Activated T-cell treated with anti-CD3 and anti-CD28 coated beads, Interleukin-2, amount 50 U/mL, for 4 hours (primary cell): ENCODE measurements around the gene COL9A3. TPM values are rescaled to one million over a fixed set of nuclear protein-coding genes. Genes with fewer than 3 reads are reported as not detected.

Source experiments
- ATAC-seq, 2 donors: fragments of 200-7000 bp; cut with Tn5 transposase; one replicate each; pipeline ENCODE4 v1.10.0; 2021
- DNase-seq: peaks from one replicate; pipeline ENCODE4 v3.0.0-alpha.2; 2020
- H3K27me3 Mint-ChIP-seq: one replicate; pipeline ENCODE4 v1.8.0; 2021; ENCODE audit warnings: low read depth, mixed read lengths
- H3K36me3 Mint-ChIP-seq: one replicate; pipeline ENCODE4 v1.8.0; 2022; ENCODE audit warnings: mixed read lengths; ENCODE audit not compliant: insufficient read depth
- H3K4me1 Mint-ChIP-seq: one replicate; pipeline ENCODE4 v1.8.0; 2021; ENCODE audit warnings: low read depth, mixed read lengths
- H3K4me3 Mint-ChIP-seq: one replicate; pipeline ENCODE4 v1.8.0; 2021; ENCODE audit warnings: mild to moderate bottlenecking, moderate library complexity, mixed read lengths
- H3K9me3 Mint-ChIP-seq: one replicate; pipeline ENCODE4 v1.8.0; 2021; ENCODE audit warnings: mixed read lengths
- total RNA-seq, 3 donors: library from RNA; stranded (reverse); gene quantifications; one replicate each; pipeline ENCODE4 v1.2.1, GENCODE V29; 2021

Gene COL9A3
- total RNA-seq, 3 donors from 2014 or later, result 0.10 to 0.33 (median 0.21) TPM

DNA sequence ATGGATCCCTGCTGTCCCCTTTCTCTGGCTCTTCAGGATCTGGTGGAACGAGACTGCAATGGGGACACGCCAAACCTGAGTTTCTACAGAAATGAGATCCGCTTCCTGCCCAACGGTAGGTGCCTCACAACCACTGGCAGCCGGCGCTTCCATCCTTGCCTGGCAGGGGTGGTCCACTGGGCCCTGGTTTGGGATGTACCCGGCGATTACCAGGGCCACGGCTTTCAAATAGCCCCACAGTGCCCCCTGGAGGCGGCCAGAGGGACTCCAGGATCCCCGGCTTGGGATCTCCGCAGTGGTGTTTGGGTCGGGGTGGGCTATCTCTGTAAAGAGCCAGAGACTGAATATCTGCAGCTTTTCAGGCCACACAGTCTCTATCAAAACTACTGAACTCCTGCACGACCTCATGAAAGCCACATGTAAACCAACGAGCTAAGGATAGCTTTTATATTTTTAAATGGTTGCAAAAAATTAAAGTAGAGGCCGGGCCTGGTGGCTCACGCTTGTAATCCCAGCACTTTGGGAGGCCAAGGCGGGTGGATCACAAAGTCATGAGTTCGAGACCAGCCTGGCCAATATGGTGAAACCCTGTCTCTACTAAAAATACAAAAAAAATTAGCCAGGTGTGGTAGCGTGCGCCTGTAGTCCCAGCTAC is 8.5 kb upstream of the COL9A3 start:
- Mint-ChIP-seq H3K4me3 (peak overlapping the region; percentile 63), H3K4me1 (peaks cover 28% of the 10 kb centered on the region), H3K9me3 (no peaks in the 10 kb centered on the region), H3K27me3 (no peaks in the 10 kb centered on the region), H3K36me3 (peaks cover 12% of the 10 kb centered on the region)
- DNase-seq (peak; percentile 77), ATAC-seq (peak; percentile 47 to 62)

DNA sequence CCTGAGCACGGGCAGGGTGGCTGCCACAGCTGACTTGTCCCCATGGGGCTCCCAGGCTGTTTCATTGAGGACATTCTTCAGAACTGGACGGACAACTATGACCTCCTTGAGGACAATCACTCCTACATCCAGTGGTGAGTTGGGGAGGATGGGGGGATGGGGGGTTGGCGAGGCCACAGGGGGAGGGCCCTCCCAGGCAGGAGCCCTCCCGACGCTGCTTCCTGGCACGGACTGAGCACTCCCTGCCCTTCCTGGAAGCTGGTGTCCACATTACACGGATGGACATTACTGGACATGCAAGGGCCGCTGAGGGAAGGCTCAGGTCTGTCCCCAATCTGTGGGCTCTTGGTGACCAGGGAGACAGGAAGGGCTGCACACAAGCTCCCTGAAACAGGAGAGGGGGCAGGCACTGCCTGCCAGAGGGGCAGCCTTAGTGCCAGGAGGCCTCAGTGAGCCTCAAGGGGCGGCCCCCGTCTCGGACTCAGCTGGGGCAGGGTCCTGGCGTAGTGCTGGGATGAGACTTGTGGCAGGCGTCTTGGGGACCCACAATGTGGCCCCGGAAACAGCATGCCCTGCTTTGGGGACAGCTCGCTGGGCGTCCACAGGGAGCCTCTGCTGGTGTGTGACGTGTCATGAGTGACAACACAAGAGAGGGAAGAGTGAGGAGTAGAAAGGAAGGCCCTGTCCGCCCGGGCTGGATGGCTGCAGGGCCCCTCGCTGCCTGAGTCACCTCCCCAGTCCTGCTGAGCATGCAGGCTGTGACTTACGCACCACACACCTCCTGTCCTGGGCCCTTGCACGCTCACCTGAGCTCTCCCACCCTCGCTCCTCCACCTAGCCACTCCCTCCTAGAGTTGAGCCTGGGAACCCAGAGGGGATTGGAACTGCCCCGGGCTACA is 7.1 kb upstream of the COL9A3 start:
- Mint-ChIP-seq H3K36me3 (peaks cover 12% of the 10 kb centered on the region), H3K27me3 (no peaks in the 10 kb centered on the region), H3K9me3 (no peaks in the 10 kb centered on the region), H3K4me1 (peaks cover 22% of the 10 kb centered on the region), H3K4me3 (no peak overlapping the region)
- DNase-seq (no peak), ATAC-seq (no peak)

DNA sequence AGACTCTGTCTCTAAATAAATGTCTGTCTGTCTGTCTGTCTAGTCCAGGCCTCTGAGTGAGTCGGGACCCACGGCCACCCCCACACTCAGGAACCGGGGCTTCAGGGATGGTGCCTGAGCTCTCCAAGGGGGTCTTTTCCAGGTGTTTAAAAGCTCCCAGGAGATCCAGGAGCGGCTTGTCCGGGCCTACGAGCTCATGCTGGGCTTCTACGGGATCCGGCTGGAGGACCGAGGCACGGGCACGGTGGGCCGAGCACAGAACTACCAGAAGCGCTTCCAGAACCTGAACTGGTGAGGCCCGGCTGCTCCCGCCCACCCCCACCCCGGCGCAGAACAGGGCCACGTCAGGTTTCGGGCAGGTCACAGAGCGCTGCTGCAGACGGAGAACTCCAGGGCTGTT is 5.5 kb upstream of the COL9A3 start:
- Mint-ChIP-seq H3K27me3 (peaks cover 13% of the 10 kb centered on the region), H3K4me3 (no peak overlapping the region), H3K9me3 (no peaks in the 10 kb centered on the region), H3K4me1 (peaks cover 21% of the 10 kb centered on the region), H3K36me3 (peaks cover 12% of the 10 kb centered on the region)
- ATAC-seq (no peak), DNase-seq (no peak)

DNA sequence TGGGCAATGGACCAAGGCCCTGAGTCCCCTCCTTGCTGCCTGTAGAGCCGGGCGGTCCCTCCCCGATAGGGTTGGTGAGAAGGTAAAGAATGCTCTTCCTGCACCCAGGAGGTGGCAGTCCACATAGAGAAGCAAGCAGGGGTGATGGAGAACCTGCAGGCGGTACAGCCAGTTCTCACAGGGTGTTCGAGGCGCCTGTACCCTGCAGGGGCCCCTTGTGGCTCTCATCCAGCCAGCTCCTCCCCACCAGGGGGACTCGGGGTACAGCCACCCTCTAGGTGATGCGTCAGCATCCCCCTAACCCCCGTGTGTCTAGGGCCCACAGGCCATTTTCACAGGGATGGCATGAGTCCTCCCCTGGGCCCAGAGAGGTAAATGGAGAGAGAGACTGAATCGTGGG is 5.1 kb upstream of the COL9A3 start:
- H3K9me3 Mint-ChIP-seq, result no peaks in the 10 kb centered on the region
- ATAC-seq, result no peak
- H3K27me3 Mint-ChIP-seq, result peaks cover 15% of the 10 kb centered on the region
- peaks cover 12% of the 10 kb centered on the region for H3K36me3 Mint-ChIP-seq
- no peak for DNase-seq
- H3K4me3 Mint-ChIP-seq, result no peak overlapping the region
- peaks cover 19% of the 10 kb centered on the region for H3K4me1 Mint-ChIP-seq

DNA sequence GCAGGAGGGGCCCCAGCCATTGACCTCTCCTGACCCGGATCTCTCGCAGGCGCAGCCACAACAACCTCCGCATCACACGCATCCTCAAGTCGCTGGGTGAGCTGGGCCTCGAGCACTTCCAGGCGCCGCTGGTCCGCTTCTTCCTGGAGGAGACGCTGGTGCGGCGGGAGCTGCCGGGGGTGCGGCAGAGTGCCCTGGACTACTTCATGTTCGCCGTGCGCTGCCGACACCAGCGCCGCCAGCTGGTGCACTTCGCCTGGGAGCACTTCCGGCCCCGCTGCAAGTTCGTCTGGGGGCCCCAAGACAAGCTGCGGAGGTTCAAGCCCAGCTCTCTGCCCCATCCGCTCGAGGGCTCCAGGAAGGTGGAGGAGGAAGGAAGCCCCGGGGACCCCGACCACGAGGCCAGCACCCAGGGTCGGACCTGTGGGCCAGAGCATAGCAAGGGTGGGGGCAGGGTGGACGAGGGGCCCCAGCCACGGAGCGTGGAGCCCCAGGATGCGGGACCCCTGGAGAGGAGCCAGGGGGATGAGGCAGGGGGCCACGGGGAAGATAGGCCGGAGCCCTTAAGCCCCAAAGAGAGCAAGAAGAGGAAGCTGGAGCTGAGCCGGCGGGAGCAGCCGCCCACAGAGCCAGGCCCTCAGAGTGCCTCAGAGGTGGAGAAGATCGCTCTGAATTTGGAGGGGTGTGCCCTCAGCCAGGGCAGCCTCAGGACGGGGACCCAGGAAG is 4.5 kb upstream of the COL9A3 start:
- Mint-ChIP-seq H3K4me3 (no peak overlapping the region), H3K4me1 (peaks cover 15% of the 10 kb centered on the region), H3K9me3 (no peaks in the 10 kb centered on the region), H3K36me3 (peaks cover 12% of the 10 kb centered on the region), H3K27me3 (peaks cover 15% of the 10 kb centered on the region)
- no peak for DNase-seq
- no peak for ATAC-seq

DNA sequence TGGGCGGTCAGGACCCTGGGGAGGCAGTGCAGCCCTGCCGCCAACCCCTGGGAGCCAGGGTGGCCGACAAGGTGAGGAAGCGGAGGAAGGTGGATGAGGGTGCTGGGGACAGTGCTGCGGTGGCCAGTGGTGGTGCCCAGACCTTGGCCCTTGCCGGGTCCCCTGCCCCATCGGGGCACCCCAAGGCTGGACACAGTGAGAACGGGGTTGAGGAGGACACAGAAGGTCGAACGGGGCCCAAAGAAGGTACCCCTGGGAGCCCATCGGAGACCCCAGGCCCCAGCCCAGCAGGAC is 4.0 kb upstream of the COL9A3 start:
- ATAC-seq (no peak), DNase-seq (no peak)
- H3K4me3 Mint-ChIP-seq, result no peak overlapping the region
- H3K4me1 Mint-ChIP-seq, result peaks cover 12% of the 10 kb centered on the region
- peaks cover 12% of the 10 kb centered on the region for H3K36me3 Mint-ChIP-seq
- peaks cover 18% of the 10 kb centered on the region for H3K27me3 Mint-ChIP-seq
- H3K9me3 Mint-ChIP-seq, result no peaks in the 10 kb centered on the region

DNA sequence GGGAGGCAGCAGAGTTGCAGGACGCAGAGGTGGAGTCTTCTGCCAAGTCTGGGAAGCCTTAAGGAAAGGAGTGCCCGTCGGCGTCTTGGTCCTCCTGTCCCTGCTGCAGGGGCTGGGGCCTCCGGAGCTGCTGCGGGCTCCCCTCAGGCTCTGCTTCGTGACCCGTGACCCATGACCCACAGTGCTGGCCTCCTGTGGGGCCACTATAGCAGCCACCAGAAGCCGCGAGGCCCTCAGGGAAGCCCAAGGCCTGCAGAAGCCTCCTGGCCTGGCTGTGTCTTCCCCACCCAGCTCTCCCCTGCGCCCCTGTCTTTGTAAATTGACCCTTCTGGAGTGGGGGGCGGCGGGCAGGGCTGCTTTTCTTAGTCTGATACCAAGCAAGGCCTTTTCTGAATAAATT is 3.3 kb upstream of the COL9A3 start:
- peaks cover 25% of the 10 kb centered on the region for H3K27me3 Mint-ChIP-seq
- ATAC-seq (no peak), DNase-seq (no peak)
- H3K4me1 Mint-ChIP-seq, result peaks cover 7% of the 10 kb centered on the region
- no peaks in the 10 kb centered on the region for H3K9me3 Mint-ChIP-seq
- H3K4me3 Mint-ChIP-seq, result no peak overlapping the region
- peaks cover 8% of the 10 kb centered on the region for H3K36me3 Mint-ChIP-seq

DNA sequence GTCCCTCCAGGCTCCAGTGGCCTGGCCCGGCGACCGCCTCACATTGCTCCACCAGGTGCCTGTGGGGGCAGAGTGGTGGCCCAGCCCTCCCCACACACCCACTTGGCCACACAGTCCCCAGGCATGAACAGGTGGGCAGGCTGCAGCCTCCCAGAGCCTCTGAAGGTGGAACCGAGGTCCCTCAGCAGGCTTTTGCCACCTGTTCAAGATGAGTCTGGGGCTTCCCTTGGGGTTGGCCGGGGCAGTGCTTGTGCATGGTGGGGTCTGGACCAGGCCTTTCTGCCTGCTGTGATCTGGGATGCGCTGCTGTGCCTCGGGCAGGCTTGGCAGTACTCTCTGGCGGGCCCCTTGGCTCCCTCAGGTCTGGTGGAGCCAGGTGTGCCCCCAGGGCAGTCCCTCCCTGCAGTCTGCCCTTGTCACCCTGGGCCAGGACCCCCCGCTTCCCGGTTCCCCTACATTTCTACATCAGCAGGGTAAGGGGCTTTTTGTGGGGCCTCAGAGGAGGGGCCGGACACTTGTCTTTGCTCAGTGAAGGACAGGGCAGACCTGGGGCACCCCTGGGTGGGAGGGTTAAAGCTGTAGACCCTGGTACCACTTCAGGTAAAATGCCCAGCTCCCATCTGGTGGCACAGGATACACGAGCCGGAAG is 2.7 kb upstream of the COL9A3 start:
- no peak for ATAC-seq
- H3K36me3 Mint-ChIP-seq, result peaks cover 6% of the 10 kb centered on the region
- no peak overlapping the region for H3K4me3 Mint-ChIP-seq
- peaks cover 7% of the 10 kb centered on the region for H3K4me1 Mint-ChIP-seq
- peaks cover 27% of the 10 kb centered on the region for H3K27me3 Mint-ChIP-seq
- DNase-seq, result no peak
- H3K9me3 Mint-ChIP-seq, result no peaks in the 10 kb centered on the region

DNA sequence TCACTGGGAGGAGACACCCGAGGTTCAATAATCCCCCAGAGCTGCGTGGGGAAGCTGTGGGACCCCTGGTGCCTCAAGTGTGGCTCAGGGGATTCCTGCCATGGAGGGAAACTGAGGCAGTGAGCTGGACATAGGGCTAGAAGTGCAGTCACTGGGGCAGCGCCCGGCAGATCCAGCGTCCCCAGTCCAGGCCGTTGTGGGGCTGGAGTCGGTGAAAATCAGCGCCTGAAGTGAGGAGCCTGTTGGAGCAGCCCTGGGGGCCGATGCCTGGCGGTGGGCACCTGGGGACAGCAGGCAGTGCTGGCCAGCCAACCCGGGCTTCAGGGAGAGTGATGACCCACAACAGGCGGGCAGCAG is 2.2 kb upstream of the COL9A3 start:
- Mint-ChIP-seq H3K4me3 (no peak overlapping the region), H3K4me1 (peaks cover 7% of the 10 kb centered on the region), H3K9me3 (no peaks in the 10 kb centered on the region), H3K36me3 (peaks cover 5% of the 10 kb centered on the region), H3K27me3 (peaks cover 27% of the 10 kb centered on the region)
- ATAC-seq, result no peak
- no peak for DNase-seq

DNA sequence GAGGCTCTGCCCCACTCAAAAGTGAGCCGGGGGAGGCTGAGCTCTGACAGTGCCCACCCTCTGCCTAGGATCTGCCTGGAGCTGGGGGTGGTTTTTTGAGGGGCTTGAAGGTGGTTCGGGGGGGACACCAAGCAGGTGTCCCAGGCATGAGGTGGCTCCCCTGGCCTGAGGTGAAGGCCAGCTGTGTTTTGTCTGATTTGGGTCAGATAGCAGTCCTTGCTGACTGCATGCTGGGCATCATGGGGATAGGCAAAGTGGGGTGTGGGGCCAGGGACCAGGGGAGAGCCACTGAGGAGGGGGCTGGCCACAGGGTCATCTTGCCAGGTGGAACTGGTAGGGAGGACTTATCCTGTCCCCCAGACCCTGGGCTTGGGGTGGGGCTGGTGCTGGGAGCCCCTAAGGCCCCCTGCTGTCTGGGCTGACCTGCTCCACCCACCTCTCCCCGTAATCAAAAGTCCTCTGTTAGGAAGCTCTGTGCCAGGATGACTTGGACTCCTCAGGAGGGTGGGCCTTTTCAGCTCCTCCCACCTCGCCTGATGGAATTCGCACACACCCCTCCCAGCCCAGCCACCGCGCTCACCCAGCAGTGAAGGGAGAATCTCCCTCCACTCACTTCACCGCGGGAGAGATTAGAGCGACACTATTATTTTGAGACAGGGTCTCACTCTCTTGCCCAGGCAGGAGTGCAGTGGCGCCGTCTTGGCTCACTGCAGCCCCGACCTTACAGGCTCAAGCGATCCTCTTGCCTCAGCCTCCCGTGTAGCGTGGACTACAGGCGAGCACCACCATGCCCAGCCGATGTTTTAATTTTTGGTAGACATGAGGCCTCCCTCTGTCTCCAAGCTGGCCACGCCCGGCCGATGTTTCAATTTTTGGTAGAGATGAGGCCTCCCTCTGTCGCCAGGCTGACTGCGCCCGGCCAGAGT is 1.5 kb upstream of the COL9A3 start:
- peak in 1 of 2 donors; percentile 24 for ATAC-seq
- Mint-ChIP-seq H3K36me3 (peaks cover 5% of the 10 kb centered on the region), H3K4me3 (no peak overlapping the region)

DNA sequence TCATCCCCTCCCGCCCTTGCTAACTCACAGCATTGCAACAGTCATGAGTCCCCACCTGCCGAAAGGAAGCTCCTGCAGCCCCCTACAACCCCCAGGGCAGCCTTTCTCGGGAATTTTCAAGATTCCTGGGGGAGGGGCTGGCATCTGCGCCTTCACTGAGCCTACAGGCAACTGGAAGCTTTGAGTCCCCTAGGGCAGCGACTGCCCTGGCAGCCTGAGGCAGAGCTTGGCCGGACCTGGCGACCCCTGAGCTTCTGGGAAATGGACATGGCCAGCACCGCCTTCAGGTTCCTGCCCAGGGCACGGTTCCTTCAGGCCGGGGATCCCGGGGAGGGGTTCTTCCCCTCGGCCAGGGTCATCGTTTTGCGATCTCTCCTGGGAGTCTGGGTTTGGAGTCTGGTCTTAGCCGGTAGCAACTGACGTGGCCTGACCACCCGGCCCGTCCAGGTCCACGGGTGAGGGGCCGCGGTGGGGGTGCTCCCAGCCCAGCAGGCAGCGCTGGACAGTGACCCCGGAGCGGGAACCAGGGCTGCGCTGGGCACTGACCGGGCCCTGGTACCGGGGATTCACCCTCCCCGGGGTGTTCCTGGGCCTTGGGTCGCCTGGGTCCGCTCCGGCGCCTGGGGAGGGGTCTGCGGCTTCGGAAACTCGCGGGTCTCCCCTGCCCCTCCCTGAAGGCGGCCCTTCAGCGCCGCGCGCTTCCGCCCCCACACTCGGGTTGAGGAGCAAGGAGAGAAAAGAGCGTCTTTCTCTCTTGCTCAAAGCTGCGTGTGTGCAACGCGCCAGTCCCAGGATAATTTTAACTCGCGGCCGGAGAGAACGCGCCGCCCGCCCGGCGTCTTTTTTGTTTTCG is 593 bp upstream of the COL9A3 start:
- H3K4me3 Mint-ChIP-seq, result peak overlapping the region; percentile 54
- H3K36me3 Mint-ChIP-seq, result peaks cover 5% of the 10 kb centered on the region
- H3K9me3 Mint-ChIP-seq, result no peaks in the 10 kb centered on the region
- ATAC-seq (peak; percentile 39 to 45), DNase-seq (no peak)
- peaks cover 31% of the 10 kb centered on the region for H3K27me3 Mint-ChIP-seq
- H3K4me1 Mint-ChIP-seq, result peaks cover 7% of the 10 kb centered on the region

More for the DNA sequence above, 1.5 kb upstream of the COL9A3 start:
- DNase-seq, result no peak
- Mint-ChIP-seq H3K27me3 (peaks cover 31% of the 10 kb centered on the region), H3K9me3 (no peaks in the 10 kb centered on the region), H3K4me1 (peaks cover 7% of the 10 kb centered on the region)

DNA sequence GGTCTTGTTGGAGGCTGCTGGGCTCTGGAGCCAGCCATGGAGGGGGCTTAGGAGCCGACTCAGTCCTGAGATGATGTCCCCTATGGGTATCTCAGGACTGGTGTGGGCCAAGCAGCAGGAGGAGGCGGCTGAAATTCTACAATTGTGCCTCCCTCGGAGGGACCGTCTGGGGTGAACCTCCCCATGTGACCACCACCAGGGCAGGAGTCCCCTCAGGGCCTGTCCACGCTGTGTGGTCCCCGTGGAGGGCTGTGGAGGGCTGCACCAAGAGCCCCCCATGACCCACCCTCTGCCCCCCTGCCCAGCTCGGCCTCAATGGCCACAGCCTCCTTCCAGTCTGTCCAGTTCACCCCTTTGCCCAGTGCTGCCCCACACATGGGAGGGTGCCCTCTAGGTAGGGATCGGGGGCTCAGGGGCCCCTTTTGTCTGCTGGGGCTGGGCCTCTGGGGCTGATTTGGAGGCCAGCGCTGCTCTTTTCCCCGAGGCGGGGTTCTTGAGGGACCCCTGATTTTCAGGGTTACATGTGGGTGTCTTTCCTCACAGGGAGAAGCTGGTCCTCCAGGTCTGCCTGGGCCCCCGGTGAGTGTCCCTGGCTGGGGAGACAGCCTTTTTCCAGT is 1.2 kb downstream of the COL9A3 start:
- ATAC-seq, result no peak
- Mint-ChIP-seq H3K36me3 (no peaks in the 10 kb centered on the region), H3K4me3 (no peak overlapping the region), H3K27me3 (peaks cover 31% of the 10 kb centered on the region), H3K9me3 (no peaks in the 10 kb centered on the region), H3K4me1 (peaks cover 10% of the 10 kb centered on the region)
- DNase-seq, result no peak
